Breast epithelium (tissue), 3 donors: ENCODE data around the gene ASB2.

ENCODE experiments used
- POLR2A ChIP-seq: fragments of 450-650 bp; IDR thresholded peaks from one replicate; pipeline ENCODE4 v1.6.1; 2016; ENCODE audit warnings: antibody characterized with exemption, mild to moderate bottlenecking, moderate library complexity
- POLR2AphosphoS5 ChIP-seq, 3 donors: sonication (generic); formaldehyde crosslinking; IDR thresholded peaks; one replicate each; pipeline ENCODE4 v1.6.1; 2017; ENCODE audit warnings: antibody characterized with exemption in 3 of 3
- TF ChIP-seq, protein P1 (sequence below), 3 donors: fragments of 450-650 bp; IDR thresholded peaks; one replicate each; pipeline ENCODE4 v1.5.1; 2016 to 2017; ENCODE audit warnings: antibody characterized with exemption in 3 of 3, mild to moderate bottlenecking in 3 of 3, moderate library complexity in 3 of 3

DNA sequence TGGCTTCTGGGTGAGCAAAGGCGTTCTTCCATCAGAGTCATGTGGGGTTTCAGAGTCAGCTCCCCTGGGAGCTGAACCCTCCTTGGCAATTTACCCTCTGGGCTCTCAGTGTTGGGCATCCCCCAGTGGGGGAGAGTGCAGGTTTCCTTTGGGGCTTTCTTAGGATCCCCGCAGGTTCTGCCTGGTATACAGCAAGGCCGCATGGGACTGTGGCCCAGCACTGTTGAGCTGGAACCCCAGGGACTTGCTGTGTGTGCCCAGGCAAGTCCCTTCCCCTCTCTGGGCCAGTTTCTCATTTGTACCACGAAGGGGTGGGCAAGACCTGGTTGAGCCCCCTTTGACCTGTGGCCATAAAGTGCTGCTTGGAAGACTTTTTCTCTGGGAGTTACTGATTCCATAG lies 43.7 kb downstream of the ASB2 start:
- TF ChIP-seq, protein P1, sequence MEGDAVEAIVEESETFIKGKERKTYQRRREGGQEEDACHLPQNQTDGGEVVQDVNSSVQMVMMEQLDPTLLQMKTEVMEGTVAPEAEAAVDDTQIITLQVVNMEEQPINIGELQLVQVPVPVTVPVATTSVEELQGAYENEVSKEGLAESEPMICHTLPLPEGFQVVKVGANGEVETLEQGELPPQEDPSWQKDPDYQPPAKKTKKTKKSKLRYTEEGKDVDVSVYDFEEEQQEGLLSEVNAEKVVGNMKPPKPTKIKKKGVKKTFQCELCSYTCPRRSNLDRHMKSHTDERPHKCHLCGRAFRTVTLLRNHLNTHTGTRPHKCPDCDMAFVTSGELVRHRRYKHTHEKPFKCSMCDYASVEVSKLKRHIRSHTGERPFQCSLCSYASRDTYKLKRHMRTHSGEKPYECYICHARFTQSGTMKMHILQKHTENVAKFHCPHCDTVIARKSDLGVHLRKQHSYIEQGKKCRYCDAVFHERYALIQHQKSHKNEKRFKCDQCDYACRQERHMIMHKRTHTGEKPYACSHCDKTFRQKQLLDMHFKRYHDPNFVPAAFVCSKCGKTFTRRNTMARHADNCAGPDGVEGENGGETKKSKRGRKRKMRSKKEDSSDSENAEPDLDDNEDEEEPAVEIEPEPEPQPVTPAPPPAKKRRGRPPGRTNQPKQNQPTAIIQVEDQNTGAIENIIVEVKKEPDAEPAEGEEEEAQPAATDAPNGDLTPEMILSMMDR (IDR thresholded peaks at IDR 0.05): no peak
- TF ChIP-seq POLR2A (no peak), POLR2AphosphoS5 (IDR thresholded peaks at IDR 0.05) (no peak)
